B cell (primary cell): ENCODE results near the gene LRRC2. TPM values are rescaled to one million over a fixed set of nuclear protein-coding genes. Genes with fewer than 3 reads are reported as not detected.

Experiments
- ATAC-seq: fragments of 200-7000 bp; cut with Tn5 transposase; one replicate; pipeline ENCODE4 v1.10.0; 2021; ENCODE audit warnings: low read depth, mild to moderate bottlenecking, moderate number of reproducible peaks, moderate library complexity
- CTCF ChIA-PET: fragments of 350-600 bp; sonication (Branson Sonifier 250); formaldehyde crosslinking; loops from one replicate; lab custom pipeline; 2021; ENCODE audit warnings: antibody characterized with exemption, inconsistent platforms; lab: Charles Lee
- POLR2A ChIA-PET: fragments of 350-600 bp; sonication (Branson Sonifier 250); formaldehyde crosslinking; loops from one replicate; lab custom pipeline; 2021; ENCODE audit warnings: antibody characterized with exemption; lab: Charles Lee
- DNase-seq: peaks from one replicate; pipeline ENCODE4 v3.0.0; 2013
- H2AFZ ChIP-seq: 2 replicates; pipeline ENCODE4 v1.6.1; 2012; ENCODE audit warnings: mild to moderate bottlenecking, low read depth, low read length; ENCODE audit not compliant: insufficient read depth, poor library complexity, severe bottlenecking
- H3K27ac ChIP-seq, 2 donors: 1 replicate in 1 of 2; 2 replicates in 1 of 2; pipeline ENCODE4 v1.5.1; 2012 to 2013; ENCODE audit warnings: low read length in 2 of 2, mild to moderate bottlenecking in 2 of 2, moderate library complexity in 1 of 2
- H3K27me3 ChIP-seq, 4 experiments: fragments of 200-600 bp in 1 of 4; sonication (generic) in 1 of 4; replicated peaks in 1 of 4; 1 replicate in 2 of 4; 2 replicates in 2 of 4; pipeline versions ENCODE4 v1.6.1 to v1.7.0; 2013 to 2016; ENCODE audit warnings: low read length in 3 of 4, mild to moderate bottlenecking in 2 of 4, mixed read lengths in 1 of 4, moderate library complexity in 1 of 4; ENCODE audit not compliant: insufficient read depth in 4 of 4, control insufficient read depth in 3 of 4; ENCODE audit errors: control extremely low read depth in 1 of 4
- H3K36me3 ChIP-seq, 2 experiments: replicated peaks in 1 of 2; 1 replicate in 1 of 2; 2 replicates in 1 of 2; pipeline versions ENCODE4 v1.6.1 to v1.7.1; 2013; ENCODE audit warnings: low read length in 1 of 2; ENCODE audit not compliant: insufficient read depth in 2 of 2, control insufficient read depth in 1 of 2; ENCODE audit errors: control extremely low read depth in 1 of 2, extremely low read depth in 1 of 2
- H3K4me1 ChIP-seq, 2 donors: fragments of 200-600 bp in 1 of 2; sonication (generic) in 1 of 2; 1 replicate in 1 of 2; 2 replicates in 1 of 2; pipeline versions ENCODE4 v1.5.1 to v1.6.1; 2013 to 2017; ENCODE audit warnings: low read length in 2 of 2; ENCODE audit not compliant: control insufficient read depth in 2 of 2, insufficient read depth in 2 of 2
- H3K4me2 ChIP-seq: replicated peaks from 2 replicates; pipeline ENCODE3; 2012; ENCODE audit warnings: mild to moderate bottlenecking, low read depth, low read length; ENCODE audit not compliant: poor library complexity, severe bottlenecking
- H3K4me3 ChIP-seq, 5 experiments: fragments of 200-600 bp in 1 of 5; sonication (generic) in 1 of 5; 1 replicate in 3 of 5; 2 replicates in 2 of 5; pipeline versions ENCODE4 v1.5.1 to v1.7.0; 2011 to 2016; ENCODE audit warnings: low read length in 4 of 5, mild to moderate bottlenecking in 4 of 5, low read depth in 2 of 5, control low read depth in 1 of 5, moderate library complexity in 1 of 5; ENCODE audit not compliant: insufficient read depth in 1 of 5; ENCODE audit errors: control extremely low read depth in 1 of 5, extremely low read depth in 1 of 5
- H3K79me2 ChIP-seq: fragments of 200-600 bp; sonication (generic); one replicate; pipeline ENCODE4 v1.6.0; 2016; ENCODE audit warnings: low read length; ENCODE audit not compliant: control insufficient read depth, insufficient read depth
- H3K9ac ChIP-seq: fragments of 200-600 bp; sonication (generic); 2 replicates; pipeline ENCODE4 v1.6.1; 2017; ENCODE audit warnings: mild to moderate bottlenecking, low read length, moderate library complexity
- H3K9me3 ChIP-seq, 3 donors: one replicate each; pipeline versions ENCODE4 v1.6.1 to v1.7.1; 2013; ENCODE audit warnings: low read length in 2 of 3; ENCODE audit not compliant: control insufficient read depth in 2 of 3, insufficient read depth in 1 of 3; ENCODE audit errors: control extremely low read depth in 1 of 3
- H4K20me1 ChIP-seq: 2 replicates; pipeline ENCODE4 v1.6.0; 2012; ENCODE audit warnings: mild to moderate bottlenecking, low read length; ENCODE audit not compliant: insufficient read depth, control insufficient read depth, poor library complexity, severe bottlenecking
- H3K27ac Mint-ChIP-seq: one replicate; pipeline ENCODE4 v1.8.0; 2021; ENCODE audit warnings: mixed read lengths
- H3K27me3 Mint-ChIP-seq: one replicate; pipeline ENCODE4 v1.8.0; 2021; ENCODE audit warnings: mixed read lengths
- H3K4me1 Mint-ChIP-seq: one replicate; pipeline ENCODE4 v1.8.0; 2021; ENCODE audit warnings: mixed read lengths
- H3K4me3 Mint-ChIP-seq: one replicate; pipeline ENCODE4 v1.8.0; 2021; ENCODE audit warnings: mixed read lengths
- H3K9me3 Mint-ChIP-seq: one replicate; pipeline ENCODE4 v1.8.0; 2022; ENCODE audit warnings: mixed read lengths; ENCODE audit not compliant: insufficient read depth
- CTCF ChIP-seq: fragments of 200-600 bp; IDR thresholded peaks from one replicate; pipeline ENCODE4 v1.8.0; 2022; ENCODE audit warnings: antibody characterized with exemption, mild to moderate bottlenecking
- EZH2 ChIP-seq: IDR thresholded peaks from 2 replicates; pipeline ENCODE4 v1.6.1; 2012; ENCODE audit warnings: borderline replicate concordance, low read depth, mild to moderate bottlenecking, moderate library complexity, low read length; ENCODE audit not compliant: insufficient read depth, poor library complexity, severe bottlenecking
- WGBS: methylation state at CpG from one replicate; pipeline ENCODE4 v1.1.5; 2013; ENCODE audit warnings: missing lambda C conversion rate; ENCODE audit not compliant: insufficient coverage; 5-methylcytosine and 5-hydroxymethylcytosine counted together
- intact Hi-C: fragments of 100-400 bp; cut with micrococcal nuclease; formaldehyde crosslinking; loops from one replicate; pipeline ENCODE4 v1.10.0; 2022
- polyA plus RNA-seq: library from polyadenylated mRNA; depleted of rRNA; stranded (reverse); fragments of >200 nt; gene quantifications from 2 replicates; pipeline ENCODE4 v1.2.3, GENCODE V29; 2012
- total RNA-seq, 2 donors: library from RNA; stranded (reverse); fragments of 120-200 nt in 1 of 2; gene quantifications; 1 replicate in 1 of 2; 2 replicates in 1 of 2; pipeline versions ENCODE4 v1.2.3 to v1.2.4, GENCODE V29; 2013 to 2022

Gene LRRC2
- total and polyA plus RNA-seq, 2 donors (not counting 1 experiment from before 2014, with no cell fraction given): 0.04 TPM; not detected in 1

DNA sequence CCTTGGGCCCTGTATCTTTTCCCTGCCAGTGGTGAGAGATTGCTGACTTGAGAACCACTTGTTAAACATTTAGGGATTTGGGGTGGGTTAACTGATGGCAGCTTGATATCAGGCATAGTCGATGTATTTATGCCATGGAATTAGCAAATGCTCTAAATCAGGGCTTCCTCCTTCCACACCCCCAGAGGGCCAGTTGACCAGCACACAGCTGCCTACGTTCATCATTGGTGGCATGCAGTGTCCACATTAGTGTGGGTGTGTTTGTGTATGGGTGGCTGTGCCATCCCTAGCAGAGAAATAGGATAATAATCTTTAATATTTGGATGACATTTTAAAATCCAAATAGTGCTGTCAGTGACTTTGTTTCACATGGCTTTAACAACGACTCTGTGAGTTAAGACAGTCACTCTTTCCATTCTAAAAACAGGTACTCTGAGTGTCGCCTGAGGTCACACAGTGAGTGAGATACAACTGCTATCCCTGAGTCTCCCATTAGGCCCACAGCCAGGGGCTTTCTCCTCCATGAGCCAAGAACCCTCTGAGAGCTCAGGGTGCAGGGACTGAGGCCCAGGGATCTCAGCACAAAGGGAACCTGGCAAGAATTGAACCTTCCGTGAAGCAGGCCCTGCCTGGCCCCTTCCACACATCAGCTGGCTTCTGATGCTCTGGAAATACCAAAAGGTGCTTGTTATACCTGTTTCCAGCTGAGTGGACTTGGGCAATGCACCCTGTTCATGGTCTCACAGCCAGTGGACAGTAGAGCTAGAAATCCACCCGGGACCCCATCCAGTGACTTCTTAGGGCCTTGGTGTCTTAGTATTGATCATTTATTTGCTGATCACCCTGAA lies 97.1 kb downstream of the LRRC2 start:
- no peak overlapping the region for H3K4me3 ChIP-seq
- H3K4me2 ChIP-seq: no peak overlapping the region
- POLR2A ChIA-PET: no interaction called here
- H3K36me3 ChIP-seq: no peaks in the 10 kb centered on the region
- no peaks in the 10 kb centered on the region for H3K79me2 ChIP-seq
- DNase-seq (no peak), ATAC-seq (no peak)
- Mint-ChIP-seq H3K27ac (no peak overlapping the region), H3K9me3 (no peaks in the 10 kb centered on the region), H3K4me3 (no peak overlapping the region), H3K4me1 (no peaks in the 10 kb centered on the region), H3K27me3 (peaks cover 27% of the 10 kb centered on the region)
- H2AFZ ChIP-seq: no peak overlapping the region
- TF ChIP-seq EZH2: no peak
- TF ChIP-seq CTCF: no peak
- intact Hi-C loops: no loop called here
- H3K4me1 ChIP-seq: no peaks in the 10 kb centered on the region
- H3K27ac ChIP-seq: no peak overlapping the region
- H3K9me3 ChIP-seq: no peaks in the 10 kb centered on the region
- H3K9ac ChIP-seq: no peak overlapping the region
- CTCF ChIA-PET: interaction anchor here (0.9 to 1.0 kb wide), 2 partner anchors 42 to 80 kb away, joined by 3 read pairs; no protein-coding TSS in a partner anchor
- peaks cover 0 to 18% (median 9%) of the 10 kb centered on the region in 4 experiments for H3K27me3 ChIP-seq
- no peaks in the 10 kb centered on the region for H4K20me1 ChIP-seq
- WGBS: 91% methylated on average over 4 of the region's 6 CpGs

DNA sequence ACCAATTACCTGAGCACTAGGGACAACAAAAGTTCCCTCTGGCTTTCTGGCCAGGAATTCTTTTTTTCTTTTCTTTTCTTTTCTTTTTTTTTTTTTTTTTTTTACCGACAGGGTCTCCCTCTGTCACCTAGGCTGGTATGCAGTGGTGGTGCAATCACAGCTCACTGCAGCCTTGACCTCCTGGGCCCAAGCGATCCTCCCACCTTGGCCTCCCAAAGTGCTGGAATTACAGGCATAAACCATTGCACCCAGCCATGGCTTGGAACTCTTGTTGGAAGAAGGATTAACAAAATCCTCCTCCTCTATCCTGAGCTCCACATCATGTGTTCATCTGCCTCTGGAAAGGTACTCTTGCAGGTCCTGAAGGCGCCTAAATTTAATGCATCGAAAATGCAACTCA lies 98.5 kb downstream of the LRRC2 start:
- intact Hi-C loops: no loop called here
- Histone ChIP-seq H3K9ac (no peak overlapping the region), H3K4me2 (no peak overlapping the region), H3K4me3 (no peak overlapping the region), H3K4me1 (no peaks in the 10 kb centered on the region), H3K9me3 (peaks cover 0 to 4% (median 0%) of the 10 kb centered on the region in 3 donors), H4K20me1 (no peaks in the 10 kb centered on the region), H2AFZ (no peak overlapping the region), H3K27me3 (peaks cover 0 to 31% (median 7%) of the 10 kb centered on the region in 4 experiments), H3K27ac (no peak overlapping the region), H3K79me2 (no peaks in the 10 kb centered on the region), H3K36me3 (no peaks in the 10 kb centered on the region)
- Mint-ChIP-seq H3K27me3 (peaks cover 30% of the 10 kb centered on the region), H3K9me3 (no peaks in the 10 kb centered on the region), H3K27ac (no peak overlapping the region), H3K4me3 (no peak overlapping the region), H3K4me1 (no peaks in the 10 kb centered on the region)
- WGBS: 100% methylated on average over 3 of the region's 4 CpGs
- ATAC-seq (no peak), DNase-seq (no peak)
- POLR2A ChIA-PET: no interaction called here
- CTCF ChIA-PET: no interaction called here
- no peak for TF ChIP-seq EZH2
- no peak for TF ChIP-seq CTCF
